GM19468 (cell line): Measurements from ENCODE around the gene OSBPL2.

Experiments used
- ATAC-seq: cut with Tn5 transposase; IDR thresholded peaks from one replicate; pipeline ENCODE4 v1.9.1; 2021; ENCODE audit warnings: mild to moderate bottlenecking, moderate library complexity, moderate number of reproducible peaks; ENCODE audit not compliant: unreplicated experiment; ENCODE audit errors: extremely low read depth

Gene OSBPL2

DNA sequence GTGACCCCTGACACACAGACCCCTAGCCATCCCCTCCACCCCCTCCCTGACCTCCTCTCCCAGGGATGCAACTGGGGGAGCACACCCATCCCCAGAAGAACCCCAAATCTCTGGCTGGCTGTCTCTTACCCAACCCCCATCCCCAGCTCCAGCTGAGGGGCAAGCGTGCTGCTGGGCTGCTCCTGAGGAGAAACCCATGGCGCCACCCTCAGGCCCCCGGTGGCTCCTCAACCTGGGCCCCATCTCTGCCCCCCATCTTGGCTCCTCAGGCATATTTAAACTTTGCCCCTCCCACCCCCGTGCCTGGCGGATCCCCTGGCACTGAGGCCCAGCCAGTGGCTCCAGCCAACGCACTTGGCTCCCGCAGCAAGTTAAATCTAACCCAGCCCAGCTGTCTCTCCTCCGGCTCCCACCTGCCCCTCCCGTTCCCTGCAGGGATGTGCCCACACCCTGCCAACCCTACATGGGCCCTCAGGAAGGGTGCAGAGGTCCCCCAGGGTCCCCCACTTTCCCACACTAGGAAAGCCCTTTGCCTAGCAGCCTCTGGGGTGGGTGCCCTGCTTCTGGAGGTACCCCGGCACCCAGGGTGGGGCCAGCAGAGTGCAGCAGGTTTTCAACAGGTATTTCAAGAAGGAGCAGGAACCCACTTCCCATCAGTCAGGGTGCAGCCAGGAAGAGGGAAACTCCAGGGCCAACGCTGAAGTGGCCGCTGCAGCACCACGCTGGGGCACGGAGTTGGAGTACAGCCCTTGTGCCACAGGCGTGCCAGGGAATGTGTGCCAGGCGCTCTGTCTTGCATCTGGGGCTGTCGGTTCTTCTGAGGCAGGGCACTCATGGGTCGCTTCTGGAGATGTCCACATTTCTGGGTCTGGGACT lies 5.3 kb upstream of the OSBPL2 start:
- ATAC-seq = no peak

- ATAC-seq = no peak
Measured at GRCh38 chr20:62233684-62234083, 4.6 kb upstream of the OSBPL2 start.

GRCh38 chr20:62234339-62234738 lies 4.0 kb upstream of the OSBPL2 start:
- ATAC-seq = no peak

DNA sequence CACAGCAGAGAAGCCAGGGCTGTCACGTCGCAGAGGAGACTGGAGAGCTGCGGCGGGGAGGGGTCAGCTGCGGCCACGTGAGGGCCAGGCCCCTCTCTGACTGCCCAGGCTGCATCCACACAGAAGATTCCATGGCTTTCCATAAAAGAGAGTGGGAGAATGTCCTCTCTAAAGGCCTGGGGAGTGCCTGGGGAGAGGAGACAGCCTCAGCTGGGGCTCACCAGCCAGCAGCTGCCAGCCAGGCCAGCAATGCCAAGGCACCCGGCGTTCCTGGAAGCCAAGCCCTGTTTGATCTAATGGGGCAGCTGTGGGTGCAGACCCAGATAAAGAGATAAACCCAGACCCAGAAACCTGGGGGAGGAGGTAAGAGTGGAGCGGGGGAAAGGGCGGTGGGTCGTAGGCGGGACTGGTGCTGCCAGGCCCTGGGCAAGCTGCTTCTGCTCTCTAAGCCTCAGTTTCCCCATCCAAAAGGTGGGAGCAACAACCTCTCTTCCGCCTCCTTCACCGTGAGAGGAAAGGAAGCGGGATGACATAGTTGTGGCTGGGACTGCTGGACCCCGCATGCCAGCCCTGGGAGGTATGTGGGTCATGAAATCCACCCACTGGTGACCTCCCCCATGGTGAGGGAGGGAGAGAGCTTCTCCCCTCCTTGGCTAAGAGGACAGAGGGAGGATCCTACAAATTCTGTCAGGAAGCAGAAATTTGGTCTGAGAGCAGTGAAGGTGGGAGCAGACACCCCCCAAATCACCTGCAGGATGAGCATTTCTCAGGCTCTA lies 3.1 kb upstream of the OSBPL2 start:
- ATAC-seq = no peak

GRCh38 chr20:62235777-62236157 lies 2.6 kb upstream of the OSBPL2 start:
- ATAC-seq = no peak

DNA sequence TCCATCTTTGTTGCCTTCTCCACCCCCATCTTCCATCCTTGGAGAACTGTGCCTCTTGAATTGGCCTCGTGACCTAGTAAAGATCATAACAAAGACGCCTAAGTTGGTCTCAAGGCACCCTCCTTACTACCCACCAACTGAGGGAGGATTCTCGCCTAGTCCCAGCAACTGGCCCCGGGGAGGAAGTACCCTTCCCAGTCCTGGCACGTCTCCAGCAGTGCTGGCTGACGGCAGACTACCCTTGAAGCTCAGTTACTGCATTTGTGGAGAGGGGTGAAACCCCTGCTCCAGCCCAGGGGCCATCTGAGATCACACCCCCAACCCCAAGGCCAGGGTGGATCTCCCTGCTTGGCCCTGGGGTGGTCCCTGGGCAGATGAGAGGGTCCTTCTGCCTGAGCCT lies 2.1 kb upstream of the OSBPL2 start:
- no peak for ATAC-seq

DNA sequence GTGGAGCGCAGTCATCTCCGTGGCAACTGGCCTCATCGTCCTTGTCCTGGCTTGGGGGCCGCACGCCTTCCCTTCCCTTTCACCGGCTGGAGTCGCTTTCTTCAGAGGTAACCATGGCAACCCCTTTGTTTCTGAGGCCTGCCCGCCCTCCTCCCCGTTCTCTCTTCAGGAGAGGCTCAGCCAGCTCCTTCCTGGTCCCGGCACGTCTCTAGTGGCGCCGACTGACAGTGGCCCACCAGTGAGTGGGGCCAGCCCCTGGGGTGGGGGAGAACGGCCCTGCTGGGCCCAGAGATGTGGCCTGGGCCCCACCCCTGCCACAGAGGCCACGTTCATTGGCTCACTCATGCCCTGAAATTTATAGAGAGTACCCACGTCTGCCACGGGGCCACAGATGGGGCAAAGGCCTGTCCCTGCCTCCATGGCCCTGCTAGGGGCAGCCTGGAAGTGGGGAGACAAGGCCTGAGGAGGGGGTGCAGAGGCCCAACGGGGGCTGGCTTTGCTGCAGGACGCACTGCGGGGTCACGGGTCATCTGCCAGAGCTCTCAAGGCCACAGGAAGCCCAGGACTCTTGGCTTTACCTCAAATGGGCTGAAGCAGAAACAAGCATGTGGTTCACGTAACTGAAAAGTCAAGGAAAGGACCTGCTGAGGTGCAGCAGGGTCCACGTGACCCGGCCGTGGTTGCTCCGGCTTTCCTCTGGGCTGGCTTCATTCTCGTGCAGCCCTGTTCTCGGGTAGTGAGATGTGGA lies 1.4 kb upstream of the OSBPL2 start:
- no peak for ATAC-seq

- no peak for ATAC-seq
Measured at GRCh38 chr20:62237514-62237800, 864 bp upstream of the OSBPL2 start.

GRCh38 chr20:62238569-62239277 lies 402 bp downstream of the OSBPL2 start:
- ATAC-seq = no peak

DNA sequence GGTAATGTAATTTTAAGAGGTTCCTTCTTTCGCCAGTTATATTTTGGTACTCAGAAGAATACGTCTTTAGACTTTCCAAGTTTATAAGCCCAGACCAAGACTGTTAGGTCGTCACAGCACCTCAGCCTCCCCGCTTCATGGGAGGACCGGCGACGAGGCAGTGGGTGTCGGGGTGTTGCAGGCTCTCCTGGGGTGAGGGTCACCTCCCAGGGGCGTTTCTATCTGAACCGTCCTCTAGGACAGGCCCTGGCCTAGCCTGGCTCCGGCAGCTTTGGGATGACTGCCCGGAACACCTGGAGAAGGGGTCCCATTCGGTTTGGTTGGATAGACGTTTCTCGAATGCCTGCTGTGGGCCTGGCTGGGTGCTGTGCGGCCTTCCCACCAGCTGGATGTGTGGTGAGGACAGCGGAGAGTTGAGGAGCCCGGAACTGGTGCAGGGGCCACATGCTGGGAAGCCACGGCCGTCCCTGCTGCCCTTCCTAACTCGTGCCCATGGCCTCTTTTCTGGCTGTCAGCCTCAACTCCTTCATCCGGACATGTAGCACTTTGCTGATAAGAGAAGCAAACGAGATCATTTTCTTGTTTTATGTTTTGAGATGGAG lies 1.1 kb downstream of the OSBPL2 start:
- ATAC-seq = no peak

GRCh38 chr20:62240020-62240685 lies 1.8 kb downstream of the OSBPL2 start:
- ATAC-seq = no peak

DNA sequence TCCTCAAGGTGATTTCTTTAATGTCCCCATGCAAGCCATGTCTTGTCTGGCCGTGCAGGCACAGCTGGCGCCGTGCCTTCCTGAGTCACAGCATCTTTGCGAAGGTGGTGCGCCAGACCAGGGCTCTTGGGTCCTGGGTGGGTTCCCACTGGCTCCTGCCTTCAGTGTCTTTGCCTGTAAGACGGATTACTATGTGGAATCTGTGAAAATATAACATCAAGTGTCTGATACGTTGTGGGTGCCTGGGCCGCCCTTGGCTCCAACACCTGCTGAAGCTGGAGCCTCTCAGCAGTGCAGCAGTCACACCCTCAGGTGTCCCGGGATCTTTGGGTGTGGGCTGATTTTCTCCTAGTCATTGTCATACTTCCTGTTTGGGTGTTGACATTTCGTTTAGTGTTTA lies 3.2 kb downstream of the OSBPL2 start:
- ATAC-seq = no peak

- ATAC-seq = no peak
Measured at GRCh38 chr20:62242176-62242575, 3.9 kb downstream of the OSBPL2 start.

DNA sequence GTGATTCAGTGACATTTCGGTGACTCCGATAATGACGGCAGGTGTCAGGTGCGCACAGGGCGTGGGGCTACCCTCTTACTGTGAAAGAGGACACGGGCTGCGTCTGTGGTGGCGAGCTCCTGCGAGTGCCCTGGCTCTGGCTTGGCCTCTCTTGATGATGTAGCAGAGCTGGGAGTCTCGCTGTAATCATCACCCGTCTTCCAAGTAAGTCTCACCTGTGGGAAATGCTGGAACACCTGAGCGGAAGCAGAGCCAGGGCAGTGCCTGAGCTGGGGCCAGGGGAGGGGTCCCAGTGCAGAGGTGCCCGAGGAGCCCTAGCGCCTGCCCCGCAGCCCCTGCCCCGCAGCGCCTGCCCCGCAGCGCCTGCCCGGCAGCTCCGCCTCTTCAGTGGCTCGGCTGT lies 4.8 kb downstream of the OSBPL2 start:
- no peak for ATAC-seq

DNA sequence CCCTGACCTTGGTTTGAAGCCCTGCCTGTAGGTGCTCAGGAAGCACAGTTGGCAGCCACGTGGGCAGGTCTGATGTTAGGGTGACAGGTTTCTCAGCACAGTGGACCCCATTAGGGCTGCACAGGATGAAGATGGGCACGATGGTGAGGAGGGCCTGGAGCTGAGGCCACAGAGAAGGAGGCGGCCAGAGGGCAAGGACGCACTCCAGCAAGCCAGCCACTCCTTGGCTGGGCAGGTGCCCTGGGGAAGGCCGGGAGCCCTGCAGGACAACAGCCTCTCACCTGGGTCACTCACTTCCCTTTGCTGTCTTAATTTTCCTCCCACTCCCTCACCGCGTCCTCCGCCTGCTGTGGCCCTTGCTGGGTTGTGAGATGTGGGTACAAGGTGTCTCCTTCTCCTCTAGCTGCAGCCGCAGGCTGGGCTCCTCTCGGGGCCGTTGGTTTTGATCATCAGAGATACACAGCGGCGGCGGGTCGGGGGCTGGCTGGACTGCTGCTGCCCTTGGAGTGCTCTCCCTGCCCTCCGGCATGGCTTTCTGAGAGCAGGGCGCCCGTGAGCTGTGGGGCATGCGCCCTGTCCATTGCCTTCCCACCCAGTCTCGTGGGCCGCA lies 5.7 kb downstream of the OSBPL2 start:
- no peak for ATAC-seq

- no peak for ATAC-seq
Measured at GRCh38 chr20:62244644-62245108, 6.4 kb downstream of the OSBPL2 start.

DNA sequence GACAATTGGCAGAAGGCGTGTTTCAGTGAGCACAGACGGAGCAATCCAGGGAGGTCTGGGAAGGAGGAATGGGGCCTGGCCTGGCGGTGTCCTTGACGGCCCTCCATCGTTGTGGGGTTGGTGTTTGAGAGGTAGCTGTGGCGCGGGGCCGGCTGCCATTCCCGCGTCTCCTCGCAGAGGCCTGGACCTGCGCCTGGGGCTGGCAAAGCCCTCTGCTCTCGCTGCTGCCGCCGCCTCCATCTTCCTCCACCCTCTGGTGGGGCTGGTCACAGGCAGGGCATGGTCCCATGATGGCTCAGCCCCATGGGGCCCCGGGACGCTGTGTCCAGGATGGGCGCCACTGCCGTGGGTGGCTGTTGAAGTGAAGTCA lies 7.6 kb downstream of the OSBPL2 start:
- ATAC-seq = no peak

GRCh38 chr20:62246431-62246830 lies 8.1 kb downstream of the OSBPL2 start:
- no peak for ATAC-seq
